K562 (cell line): Measurements from ENCODE around the gene GPR32. TPM values are rescaled to one million over a fixed set of nuclear protein-coding genes. Genes with fewer than 3 reads are reported as not detected.

Experiments
- ATF7 ChIP-seq: fragments of 450-650 bp; IDR thresholded peaks from 2 replicates; pipeline ENCODE4 v1.7.1; 2014; ENCODE audit warnings: mild to moderate bottlenecking, moderate library complexity
- CBX3 ChIP-seq, 2 experiments: IDR thresholded peaks; 1 replicate in 1 of 2; 2 replicates in 1 of 2; pipeline ENCODE4 v1.6.1; 2012; ENCODE audit warnings: inconsistent platforms in 2 of 2, low read length in 2 of 2, borderline replicate concordance in 1 of 2, control low read depth in 1 of 2
- GABPA ChIP-seq: fragments of 200-800 bp; sonication (Bioruptor generic); conservative IDR thresholded peaks from 2 replicates; pipeline ENCODE4 v1.6.1; 2016; ENCODE audit warnings: low read depth, missing genetic modification characterization, missing compliant biosample characterization
- L3MBTL2 ChIP-seq: fragments of 450-650 bp; IDR thresholded peaks from 2 replicates; pipeline ENCODE4 v1.6.1; 2016; ENCODE audit warnings: mild to moderate bottlenecking, moderate library complexity
- LCOR ChIP-seq: sonication (generic); formaldehyde crosslinking; IDR thresholded peaks from 2 replicates; pipeline ENCODE4 v1.8.0; 2022; ENCODE audit warnings: mild to moderate bottlenecking, missing genetic modification reagents
- MEF2D ChIP-seq: conservative IDR thresholded peaks from 2 replicates; pipeline ENCODE4 v1.6.1; 2016; ENCODE audit warnings: low read depth, missing genetic modification characterization, missing compliant biosample characterization
- MYC ChIP-seq, 2 experiments: fragments of 250-450 bp in 1 of 2; sonication (Bioruptor Pico) in 1 of 2; IDR thresholded peaks; 2 replicates each; pipeline versions ENCODE4 v1.5.1 to v1.6.1; 2012 to 2021; ENCODE audit warnings: low read depth in 2 of 2, borderline replicate concordance in 1 of 2, improper control_type of control experiment in 1 of 2, low read length in 1 of 2, mild to moderate bottlenecking in 1 of 2, moderate library complexity in 1 of 2
- NFRKB ChIP-seq: fragments of 450-650 bp; IDR thresholded peaks from 2 replicates; pipeline ENCODE4 v1.6.1; 2016; ENCODE audit warnings: low read depth
- NFYB ChIP-seq: IDR thresholded peaks from 2 replicates; pipeline ENCODE4 v1.6.1; 2011; ENCODE audit warnings: mild to moderate bottlenecking, moderate library complexity; ENCODE audit not compliant: insufficient read length; ENCODE audit errors: extremely low read depth
- NR2C1 ChIP-seq, 2 experiments: fragments of 450-650 bp; IDR thresholded peaks; 2 replicates each; pipeline ENCODE4 v1.6.1; 2017; ENCODE audit warnings: mild to moderate bottlenecking in 2 of 2, antibody characterized with exemption in 1 of 2, inconsistent platforms in 1 of 2, missing compliant biosample characterization in 1 of 2, missing genetic modification characterization in 1 of 2
- STAG1 ChIP-seq: sonication (generic); formaldehyde crosslinking; IDR thresholded peaks from 2 replicates; pipeline ENCODE4 v1.5.0; 2020; ENCODE audit warnings: missing genetic modification reagents, borderline replicate concordance
- TBL1XR1 ChIP-seq, 2 experiments: IDR thresholded peaks; 2 replicates each; pipeline ENCODE4 v1.6.1; 2012; ENCODE audit warnings: improper control_type of control experiment in 2 of 2, low read length in 2 of 2, mild to moderate bottlenecking in 1 of 2
- TEAD1 ChIP-seq, 2 experiments: fragments of 450-650 bp in 1 of 2; sonication (generic) in 1 of 2; formaldehyde crosslinking; IDR thresholded peaks; 2 replicates each; pipeline versions ENCODE4 v1.4.0 to v1.8.0; 2020 to 2022; ENCODE audit warnings: mild to moderate bottlenecking in 2 of 2, missing genetic modification reagents in 1 of 2
- ZKSCAN1 ChIP-seq: fragments of 150-350 bp; IDR thresholded peaks from 2 replicates; pipeline ENCODE4 v1.6.1; 2016; ENCODE audit warnings: low read depth, low read length
- ZNF143 ChIP-seq: sonication (generic); formaldehyde crosslinking; IDR thresholded peaks from 2 replicates; pipeline ENCODE4 v1.9.0; 2022; ENCODE audit warnings: mild to moderate bottlenecking, missing genetic modification reagents
- polyA plus RNA-seq, 8 experiments: library from polyadenylated mRNA; depleted of rRNA in 4 of 8; stranded (reverse) in 5 of 8; unstranded in 3 of 8; fragments of >200 nt; fragmentation: Nextera tagmentation in 2 of 8; fragmentation: Illumina TruSeq in 1 of 8; extraction: Ambion mirVana in 2 of 8; extraction: Trizol in 1 of 8; gene quantifications; 2 replicates each; pipeline versions ENCODE4 v1.2.1 to v1.2.3, GENCODE V29; 2011 to 2014; ENCODE audit warnings: inconsistent platforms in 1 of 8, missing spikeins in 1 of 8
- total RNA-seq, 7 experiments: library from RNA; depleted of rRNA in 6 of 7; stranded (reverse); fragments of >200 nt in 6 of 7; fragmentation: Illumina TruSeq in 2 of 7; extraction: Trizol in 2 of 7; gene quantifications; 2 replicates each; pipeline versions ENCODE4 v1.2.1 to v1.2.3, GENCODE V29; 2011 to 2021; ENCODE audit warnings: low replicate concordance in 1 of 7
- TF ChIP-seq, protein P1 (sequence below), 2 experiments: fragments of 450-650 bp in 1 of 2; sonication (generic) in 1 of 2; formaldehyde crosslinking in 1 of 2; IDR thresholded peaks in 1 of 2; conservative IDR thresholded peaks in 1 of 2; 2 replicates each; pipeline versions ENCODE4 v1.6.1 to v1.8.1; 2016 to 2023; ENCODE audit warnings: mild to moderate bottlenecking in 2 of 2, moderate library complexity in 2 of 2, inconsistent platforms in 1 of 2, missing genetic modification reagents in 1 of 2
- TF ChIP-seq, protein P2 (sequence below), 2 experiments: fragments of 450-650 bp; conservative IDR thresholded peaks; 2 replicates each; pipeline ENCODE4 v1.6.1; 2017; ENCODE audit warnings: mild to moderate bottlenecking in 2 of 2, moderate library complexity in 2 of 2
- TF ChIP-seq, protein P3 (sequence below): fragments of 450-650 bp; IDR thresholded peaks from 2 replicates; pipeline ENCODE4 v1.6.1; 2016; ENCODE audit warnings: missing biosample characterization, missing genetic modification characterization
- TF ChIP-seq, protein P4 (sequence below): fragments of 200-800 bp; sonication (Bioruptor generic); IDR thresholded peaks from 2 replicates; pipeline ENCODE4 v1.6.1; 2017; ENCODE audit warnings: missing genetic modification characterization, missing compliant biosample characterization
- TF ChIP-seq, protein P5 (sequence below): fragments of 250-450 bp; sonication (Bioruptor Pico); IDR thresholded peaks from 2 replicates; pipeline ENCODE4 v1.8.0; 2021; ENCODE audit warnings: mild to moderate bottlenecking, moderate library complexity

GPR32 gene
- total and polyA plus RNA-seq, 9 of the 15 experiments (the other 6 are each of a cell fraction or from before 2014, with no cell fraction given) = not detected

DNA sequence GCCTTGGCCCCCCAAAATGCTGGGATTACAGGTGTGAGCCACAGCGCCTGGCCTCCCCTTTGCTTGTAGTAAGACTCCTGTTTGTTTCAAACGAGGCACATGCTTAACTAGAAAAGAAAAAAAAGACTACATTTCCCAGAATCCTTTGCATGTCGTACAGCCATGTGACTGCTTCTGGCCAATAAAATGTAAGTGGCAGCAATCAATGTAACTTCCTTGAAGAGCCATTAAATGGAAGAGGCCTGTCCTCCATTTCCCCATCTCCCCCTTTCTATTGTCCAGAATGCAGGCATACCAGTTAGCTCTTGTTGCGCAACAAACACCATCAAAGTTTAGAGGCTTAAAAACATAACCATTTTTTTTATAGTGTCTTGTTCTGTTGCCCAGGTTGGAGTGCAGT, 10.4 kb upstream of the GPR32 start (continued):
- TF ChIP-seq, protein P1, sequence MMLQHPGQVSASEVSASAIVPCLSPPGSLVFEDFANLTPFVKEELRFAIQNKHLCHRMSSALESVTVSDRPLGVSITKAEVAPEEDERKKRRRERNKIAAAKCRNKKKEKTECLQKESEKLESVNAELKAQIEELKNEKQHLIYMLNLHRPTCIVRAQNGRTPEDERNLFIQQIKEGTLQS (IDR thresholded peaks at IDR 0.05) = no peak
- TF ChIP-seq, protein P1 (CRISPR knock-in tag; conservative IDR thresholded peaks at IDR 0.05) = no peak
- TF ChIP-seq MYC (IDR thresholded peaks at IDR 0.05; ENCODE audit: low read depth, low read length) (peak; percentile 74), MYC (CRISPR knock-in tag; IDR thresholded peaks at IDR 0.05; ENCODE audit: borderline replicate concordance, low read depth) (no peak), NR2C1 (IDR thresholded peaks at IDR 0.05) (no peak), NR2C1 (tag; IDR thresholded peaks at IDR 0.05) (peak; percentile 34), TBL1XR1 (IDR thresholded peaks at IDR 0.05; ENCODE audit: low read length in 2 of 2) (0 out of 4 replicates have a peak, but pooled peaks of 1 of the 2 experiments have one; percentile 31), ZNF143 (CRISPR knock-in tag) (peak; percentile 90), NFRKB (peak; percentile 52; the same call in 1 of the 2 replicates), MEF2D (tag) (0 out of 2 replicates have a peak, but pooled peaks have one; percentile 47), CBX3 (IDR thresholded peaks at IDR 0.05; ENCODE audit: borderline replicate concordance in 1 of 2, low read length in 2 of 2) (peak in 1 of 2 experiments; percentile 86; a peak in 2 of 3 replicates), STAG1 (no peak), ZKSCAN1 (no peak), TEAD1 (CRISPR knock-in tag; IDR thresholded peaks at IDR 0.05) (0 out of 4 replicates have a peak, but pooled peaks of 1 of the 2 experiments have one; percentile 27), ATF7 (peak; percentile 12; the same call in 1 of the 2 replicates), L3MBTL2 (peak; percentile 66), LCOR (CRISPR knock-in tag) (no peak), GABPA (tag) (peak; percentile 19; the same call in 1 of the 2 replicates), NFYB (peak; percentile 100)
- TF ChIP-seq, protein P2, sequence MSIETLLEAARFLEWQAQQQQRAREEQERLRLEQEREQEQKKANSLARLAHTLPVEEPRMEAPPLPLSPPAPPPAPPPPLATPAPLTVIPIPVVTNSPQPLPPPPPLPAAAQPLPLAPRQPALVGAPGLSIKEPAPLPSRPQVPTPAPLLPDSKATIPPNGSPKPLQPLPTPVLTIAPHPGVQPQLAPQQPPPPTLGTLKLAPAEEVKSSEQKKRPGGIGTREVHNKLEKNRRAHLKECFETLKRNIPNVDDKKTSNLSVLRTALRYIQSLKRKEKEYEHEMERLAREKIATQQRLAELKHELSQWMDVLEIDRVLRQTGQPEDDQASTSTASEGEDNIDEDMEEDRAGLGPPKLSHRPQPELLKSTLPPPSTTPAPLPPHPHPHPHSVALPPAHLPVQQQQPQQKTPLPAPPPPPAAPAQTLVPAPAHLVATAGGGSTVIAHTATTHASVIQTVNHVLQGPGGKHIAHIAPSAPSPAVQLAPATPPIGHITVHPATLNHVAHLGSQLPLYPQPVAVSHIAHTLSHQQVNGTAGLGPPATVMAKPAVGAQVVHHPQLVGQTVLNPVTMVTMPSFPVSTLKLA (conservative IDR thresholded peaks at IDR 0.05) = peak in 1 of 2 experiments; percentile 39; a peak in 1 of 4 replicates
- TF ChIP-seq, protein P3, sequence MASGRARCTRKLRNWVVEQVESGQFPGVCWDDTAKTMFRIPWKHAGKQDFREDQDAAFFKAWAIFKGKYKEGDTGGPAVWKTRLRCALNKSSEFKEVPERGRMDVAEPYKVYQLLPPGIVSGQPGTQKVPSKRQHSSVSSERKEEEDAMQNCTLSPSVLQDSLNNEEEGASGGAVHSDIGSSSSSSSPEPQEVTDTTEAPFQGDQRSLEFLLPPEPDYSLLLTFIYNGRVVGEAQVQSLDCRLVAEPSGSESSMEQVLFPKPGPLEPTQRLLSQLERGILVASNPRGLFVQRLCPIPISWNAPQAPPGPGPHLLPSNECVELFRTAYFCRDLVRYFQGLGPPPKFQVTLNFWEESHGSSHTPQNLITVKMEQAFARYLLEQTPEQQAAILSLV (tag) = peak; percentile 76; the same call in 1 of the 2 replicates
- TF ChIP-seq, protein P4, sequence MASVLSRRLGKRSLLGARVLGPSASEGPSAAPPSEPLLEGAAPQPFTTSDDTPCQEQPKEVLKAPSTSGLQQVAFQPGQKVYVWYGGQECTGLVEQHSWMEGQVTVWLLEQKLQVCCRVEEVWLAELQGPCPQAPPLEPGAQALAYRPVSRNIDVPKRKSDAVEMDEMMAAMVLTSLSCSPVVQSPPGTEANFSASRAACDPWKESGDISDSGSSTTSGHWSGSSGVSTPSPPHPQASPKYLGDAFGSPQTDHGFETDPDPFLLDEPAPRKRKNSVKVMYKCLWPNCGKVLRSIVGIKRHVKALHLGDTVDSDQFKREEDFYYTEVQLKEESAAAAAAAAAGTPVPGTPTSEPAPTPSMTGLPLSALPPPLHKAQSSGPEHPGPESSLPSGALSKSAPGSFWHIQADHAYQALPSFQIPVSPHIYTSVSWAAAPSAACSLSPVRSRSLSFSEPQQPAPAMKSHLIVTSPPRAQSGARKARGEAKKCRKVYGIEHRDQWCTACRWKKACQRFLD (CRISPR knock-in tag) = peak; percentile 50; the same call in 1 of the 2 replicates
- TF ChIP-seq, protein P5, sequence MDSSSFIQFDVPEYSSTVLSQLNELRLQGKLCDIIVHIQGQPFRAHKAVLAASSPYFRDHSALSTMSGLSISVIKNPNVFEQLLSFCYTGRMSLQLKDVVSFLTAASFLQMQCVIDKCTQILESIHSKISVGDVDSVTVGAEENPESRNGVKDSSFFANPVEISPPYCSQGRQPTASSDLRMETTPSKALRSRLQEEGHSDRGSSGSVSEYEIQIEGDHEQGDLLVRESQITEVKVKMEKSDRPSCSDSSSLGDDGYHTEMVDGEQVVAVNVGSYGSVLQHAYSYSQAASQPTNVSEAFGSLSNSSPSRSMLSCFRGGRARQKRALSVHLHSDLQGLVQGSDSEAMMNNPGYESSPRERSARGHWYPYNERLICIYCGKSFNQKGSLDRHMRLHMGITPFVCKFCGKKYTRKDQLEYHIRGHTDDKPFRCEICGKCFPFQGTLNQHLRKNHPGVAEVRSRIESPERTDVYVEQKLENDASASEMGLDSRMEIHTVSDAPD (CRISPR knock-in tag) = no peak
